ENCODE data around the gene GARRE1.

The GARRE1 gene

GRCh38 chr19:34284505-34284904, 30.2 kb downstream of the GARRE1 start:
- DNase-seq (ENCODE audit: low spot score) = no peak
- TF ChIP-seq CTCF (IDR thresholded peaks at IDR 0.05; ENCODE audit: extremely low read depth, missing control alignments) = no peak

GRCh38 chr19:34287662-34288140, 33.3 kb downstream of the GARRE1 start:
- TF ChIP-seq CTCF (IDR thresholded peaks at IDR 0.05; ENCODE audit: extremely low read depth, missing control alignments) = no peak
- DNase-seq (ENCODE audit: low spot score) = no peak

GRCh38 chr19:34288381-34288780, 34.0 kb downstream of the GARRE1 start:
- TF ChIP-seq CTCF (IDR thresholded peaks at IDR 0.05; ENCODE audit: extremely low read depth, missing control alignments) = no peak
- no peak for DNase-seq (ENCODE audit: low spot score)

- DNase-seq (ENCODE audit: low spot score) = no peak
- TF ChIP-seq CTCF (IDR thresholded peaks at IDR 0.05; ENCODE audit: extremely low read depth, missing control alignments) = no peak
Measured at GRCh38 chr19:34291235-34291634, 36.9 kb downstream of the GARRE1 start.

- no peak for DNase-seq (ENCODE audit: low spot score)
- TF ChIP-seq CTCF (IDR thresholded peaks at IDR 0.05; ENCODE audit: extremely low read depth, missing control alignments) = no peak
Measured at GRCh38 chr19:34295103-34295502, 40.7 kb downstream of the GARRE1 start.

GRCh38 chr19:34298891-34299520, 44.7 kb downstream of the GARRE1 start:
- no peak for DNase-seq (ENCODE audit: low spot score)
- no peak for TF ChIP-seq CTCF (IDR thresholded peaks at IDR 0.05; ENCODE audit: extremely low read depth, missing control alignments)

- no peak for TF ChIP-seq CTCF (IDR thresholded peaks at IDR 0.05; ENCODE audit: extremely low read depth, missing control alignments)
- no peak for DNase-seq (ENCODE audit: low spot score)
Measured at GRCh38 chr19:34299576-34299975, 45.2 kb downstream of the GARRE1 start.

Measured in GM20000 (cell line).